ENCODE measurements around the gene ZCRB1. TPM values are rescaled to one million over a fixed set of nuclear protein-coding genes. Genes with fewer than 3 reads are reported as not detected.
A peak's percentile ranks its signal among the peaks of the same experiment; 100 is the strongest.

Gene ZCRB1
- total RNA-seq, 1 experiment from 2014 or later: 71.5 TPM

DNA sequence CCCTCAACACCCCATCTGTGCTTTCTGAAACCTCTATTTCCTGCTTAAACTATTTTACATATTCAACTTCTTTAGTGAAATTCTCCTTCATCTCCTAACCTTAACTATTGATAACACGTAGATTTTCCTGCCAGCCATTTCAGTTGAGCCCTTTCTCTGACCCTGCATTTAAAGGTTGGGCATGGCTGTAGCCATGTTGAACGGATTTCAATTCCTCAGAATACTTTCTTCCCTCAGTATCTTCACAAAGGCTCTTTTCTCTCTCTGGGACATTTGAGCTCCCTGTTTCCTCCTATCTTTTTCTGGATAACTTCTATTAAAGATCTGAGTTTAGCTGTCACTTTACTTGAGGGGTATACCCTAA is 1.3 kb upstream of the ZCRB1 start:
- TF ChIP-seq, protein P1, sequence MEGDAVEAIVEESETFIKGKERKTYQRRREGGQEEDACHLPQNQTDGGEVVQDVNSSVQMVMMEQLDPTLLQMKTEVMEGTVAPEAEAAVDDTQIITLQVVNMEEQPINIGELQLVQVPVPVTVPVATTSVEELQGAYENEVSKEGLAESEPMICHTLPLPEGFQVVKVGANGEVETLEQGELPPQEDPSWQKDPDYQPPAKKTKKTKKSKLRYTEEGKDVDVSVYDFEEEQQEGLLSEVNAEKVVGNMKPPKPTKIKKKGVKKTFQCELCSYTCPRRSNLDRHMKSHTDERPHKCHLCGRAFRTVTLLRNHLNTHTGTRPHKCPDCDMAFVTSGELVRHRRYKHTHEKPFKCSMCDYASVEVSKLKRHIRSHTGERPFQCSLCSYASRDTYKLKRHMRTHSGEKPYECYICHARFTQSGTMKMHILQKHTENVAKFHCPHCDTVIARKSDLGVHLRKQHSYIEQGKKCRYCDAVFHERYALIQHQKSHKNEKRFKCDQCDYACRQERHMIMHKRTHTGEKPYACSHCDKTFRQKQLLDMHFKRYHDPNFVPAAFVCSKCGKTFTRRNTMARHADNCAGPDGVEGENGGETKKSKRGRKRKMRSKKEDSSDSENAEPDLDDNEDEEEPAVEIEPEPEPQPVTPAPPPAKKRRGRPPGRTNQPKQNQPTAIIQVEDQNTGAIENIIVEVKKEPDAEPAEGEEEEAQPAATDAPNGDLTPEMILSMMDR (conservative IDR thresholded peaks at IDR 0.05): no peak
- H2BK12ac ChIP-seq (ENCODE audit: insufficient read length, low read depth, low read length): no peak overlapping the region
- H3K79me2 ChIP-seq (ENCODE audit: insufficient read depth, low read length): peaks cover 24% of the 10 kb centered on the region; the same call in 1 of the 2 replicates
- no peak for DNase-seq
- Mint-ChIP-seq H3K9me3 (no peaks in the 10 kb centered on the region), H3K27ac (peak overlapping the region in 2 of 3 experiments; percentile 19 to 21; a peak in 2 of 7 replicates), H3K36me3 (ENCODE audit: insufficient read depth in 1 of 3, low read depth in 3 of 3) (peaks cover 0 to 21% (median 5%) of the 10 kb centered on the region in 3 experiments; a peak in 4 of 7 replicates), H3K27me3 (ENCODE audit: low read depth) (no peaks in the 10 kb centered on the region), H3K4me3 (peak overlapping the region; percentile 95 to 97), H3K4me1 (peaks cover 30 to 31% of the 10 kb centered on the region in 2 experiments)
- H2BK5ac ChIP-seq (ENCODE audit: insufficient read length, low read length): no peak overlapping the region
- H3K4me1 ChIP-seq (ENCODE audit: insufficient read depth, low read length): peaks cover 2% of the 10 kb centered on the region; the same call in 1 of the 2 replicates
- no peak overlapping the region for H2BK15ac ChIP-seq (ENCODE audit: low read depth, low read length)
- H3K23ac ChIP-seq (ENCODE audit: insufficient read length, low read depth, low read length): no peak overlapping the region
- no peak overlapping the region for H3K4ac ChIP-seq (ENCODE audit: low read depth, low read length)
- H3K27ac ChIP-seq (ENCODE audit: insufficient read length, low read depth, low read length): no peak overlapping the region
- H3T11ph ChIP-seq (ENCODE audit: low read length): no peak overlapping the region
- peak overlapping the region; percentile 98 for H3K4me2 ChIP-seq (ENCODE audit: insufficient read depth, insufficient read length, low read length)
- no peaks in the 10 kb centered on the region for H3K79me1 ChIP-seq (ENCODE audit: insufficient read depth, low read depth, low read length, poor library complexity, severe bottlenecking)
- H3K18ac ChIP-seq (ENCODE audit: insufficient read length, low read depth, low read length): no peak overlapping the region
- no peak overlapping the region for H4K5ac ChIP-seq (ENCODE audit: insufficient read length, low read depth, low read length)
- H2AFZ ChIP-seq (ENCODE audit: low read length): no peak overlapping the region
- no CpG with 5 or more reads among the region's 2 CpGs for WGBS (ENCODE audit: extremely low coverage, insufficient read length, low lambda C conversion rate)
- no peak overlapping the region for H2AK5ac ChIP-seq (ENCODE audit: insufficient read length, low read length)
- no peaks in the 10 kb centered on the region for H3K9me3 ChIP-seq (ENCODE audit: control insufficient read depth, low read depth, low read length)
- H4K20me1 ChIP-seq (ENCODE audit: control insufficient read depth, insufficient read depth, insufficient read length): no peaks in the 10 kb centered on the region
- H3K56ac ChIP-seq (ENCODE audit: insufficient read length, low read depth, low read length): no peak overlapping the region
- no peak overlapping the region for H2BK120ac ChIP-seq (ENCODE audit: low read depth, low read length, poor library complexity, severe bottlenecking)
- no peak overlapping the region for H3K14ac ChIP-seq (ENCODE audit: insufficient read depth, low read length)
- no peaks in the 10 kb centered on the region for H3K27me3 ChIP-seq (ENCODE audit: insufficient read depth, low read length)
- H3K23me2 ChIP-seq (ENCODE audit: insufficient read length, low read depth, low read length, poor library complexity, severe bottlenecking): peaks cover 6% of the 10 kb centered on the region
- no peak overlapping the region for H2BK20ac ChIP-seq (ENCODE audit: low read depth, low read length, poor library complexity, severe bottlenecking)
- H4K91ac ChIP-seq (ENCODE audit: insufficient read length, low read depth, low read length): no peak overlapping the region
- H4K8ac ChIP-seq (replicated peaks; ENCODE audit: insufficient read length, low read depth, low read length): no peak overlapping the region
- peak overlapping the region; percentile 90 for H3K9ac ChIP-seq (ENCODE audit: extremely low read depth, insufficient read length, low read length)
